Type B pancreatic cell (in vitro differentiated cells): ENCODE data around the gene CENPP. TPM values are rescaled to one million over a fixed set of nuclear protein-coding genes. Genes with fewer than 3 reads are reported as not detected.

Experiments
- DNase-seq: peaks from one replicate; pipeline ENCODE4 v3.0.0; 2021; ENCODE audit warnings: mixed read lengths; ENCODE audit not compliant: unreplicated experiment; ENCODE audit errors: extremely low spot score
- H3K27ac Mint-ChIP-seq: 2 replicates; pipeline ENCODE4 v1.8.0; 2021; ENCODE audit warnings: mild to moderate bottlenecking, mixed read lengths
- H3K27me3 Mint-ChIP-seq: 2 replicates; pipeline ENCODE4 v1.8.0; 2021; ENCODE audit warnings: mixed read lengths
- H3K36me3 Mint-ChIP-seq: 2 replicates; pipeline ENCODE4 v1.8.0; 2021; ENCODE audit warnings: mixed read lengths
- H3K4me1 Mint-ChIP-seq: one replicate; pipeline ENCODE4 v1.8.0; 2021; ENCODE audit warnings: mixed read lengths; ENCODE audit not compliant: unreplicated experiment
- H3K4me3 Mint-ChIP-seq: 2 replicates; pipeline ENCODE4 v1.8.0; 2021; ENCODE audit warnings: mild to moderate bottlenecking, mixed read lengths
- H3K9me3 Mint-ChIP-seq: 2 replicates; pipeline ENCODE4 v1.8.0; 2021; ENCODE audit warnings: mixed read lengths
- CTCF ChIP-seq: fragments of 200-600 bp; sonication (generic); conservative IDR thresholded peaks from 2 replicates; pipeline ENCODE4 v1.5.0; 2021; ENCODE audit warnings: antibody characterized with exemption, mild to moderate bottlenecking
- total RNA-seq: library from RNA; stranded (reverse); gene quantifications from 2 replicates; pipeline ENCODE4 v1.2.1, GENCODE V29; 2021; ENCODE audit warnings: low replicate concordance

Gene CENPP
- total RNA-seq, 1 donor from 2014 or later, result 7.6 TPM

GRCh38 chr9:92550765-92551164, 225.0 kb downstream of the CENPP start:
- Mint-ChIP-seq H3K9me3 (no peaks in the 10 kb centered on the region), H3K4me1 (no peaks in the 10 kb centered on the region), H3K36me3 (no peaks in the 10 kb centered on the region), H3K4me3 (no peak overlapping the region), H3K27me3 (no peaks in the 10 kb centered on the region), H3K27ac (no peak overlapping the region)
- no peak for DNase-seq
- TF ChIP-seq CTCF, result no peak

DNA sequence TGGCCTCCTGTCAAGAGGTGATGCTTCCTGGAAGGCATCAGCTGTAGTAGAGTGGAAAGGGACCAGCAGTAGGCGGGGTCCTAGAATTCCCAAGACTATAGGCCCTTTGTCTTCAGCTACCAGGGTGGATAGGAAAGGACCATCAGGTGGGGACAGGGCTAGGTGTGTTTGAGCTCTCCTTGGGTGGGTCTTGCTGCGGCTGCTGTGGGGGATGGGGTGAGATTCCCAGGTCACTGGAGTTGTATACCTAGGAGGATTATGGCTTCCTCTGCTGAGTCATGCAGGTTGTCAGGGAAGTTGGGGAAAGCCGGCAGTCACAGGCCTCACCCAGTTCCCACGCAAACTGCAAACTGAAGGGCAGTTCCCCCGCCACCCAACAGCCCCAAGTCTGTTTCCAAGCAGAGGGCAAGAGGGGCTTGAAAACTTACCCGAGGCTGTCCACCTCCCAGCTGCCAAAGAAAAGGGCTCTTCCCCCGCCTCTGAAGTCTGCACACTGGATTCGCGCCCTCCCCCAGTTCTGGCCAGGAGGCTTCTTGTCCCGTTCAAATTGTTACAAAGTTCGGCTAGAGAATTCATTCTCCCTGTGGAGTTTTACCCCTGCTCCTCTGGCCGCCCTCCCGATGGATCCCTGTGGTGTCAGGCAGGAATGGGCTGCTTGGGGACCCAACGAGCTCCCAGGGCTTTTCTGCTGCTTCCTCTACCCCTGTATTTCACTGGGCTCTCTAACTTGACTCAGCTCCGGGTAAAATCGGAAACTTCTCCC, 233.0 kb downstream of the CENPP start:
- no peak for DNase-seq
- Mint-ChIP-seq H3K4me1 (peaks cover 8% of the 10 kb centered on the region), H3K4me3 (no peak overlapping the region), H3K9me3 (no peaks in the 10 kb centered on the region), H3K36me3 (no peaks in the 10 kb centered on the region), H3K27ac (no peak overlapping the region), H3K27me3 (no peaks in the 10 kb centered on the region)
- TF ChIP-seq CTCF, result no peak

DNA sequence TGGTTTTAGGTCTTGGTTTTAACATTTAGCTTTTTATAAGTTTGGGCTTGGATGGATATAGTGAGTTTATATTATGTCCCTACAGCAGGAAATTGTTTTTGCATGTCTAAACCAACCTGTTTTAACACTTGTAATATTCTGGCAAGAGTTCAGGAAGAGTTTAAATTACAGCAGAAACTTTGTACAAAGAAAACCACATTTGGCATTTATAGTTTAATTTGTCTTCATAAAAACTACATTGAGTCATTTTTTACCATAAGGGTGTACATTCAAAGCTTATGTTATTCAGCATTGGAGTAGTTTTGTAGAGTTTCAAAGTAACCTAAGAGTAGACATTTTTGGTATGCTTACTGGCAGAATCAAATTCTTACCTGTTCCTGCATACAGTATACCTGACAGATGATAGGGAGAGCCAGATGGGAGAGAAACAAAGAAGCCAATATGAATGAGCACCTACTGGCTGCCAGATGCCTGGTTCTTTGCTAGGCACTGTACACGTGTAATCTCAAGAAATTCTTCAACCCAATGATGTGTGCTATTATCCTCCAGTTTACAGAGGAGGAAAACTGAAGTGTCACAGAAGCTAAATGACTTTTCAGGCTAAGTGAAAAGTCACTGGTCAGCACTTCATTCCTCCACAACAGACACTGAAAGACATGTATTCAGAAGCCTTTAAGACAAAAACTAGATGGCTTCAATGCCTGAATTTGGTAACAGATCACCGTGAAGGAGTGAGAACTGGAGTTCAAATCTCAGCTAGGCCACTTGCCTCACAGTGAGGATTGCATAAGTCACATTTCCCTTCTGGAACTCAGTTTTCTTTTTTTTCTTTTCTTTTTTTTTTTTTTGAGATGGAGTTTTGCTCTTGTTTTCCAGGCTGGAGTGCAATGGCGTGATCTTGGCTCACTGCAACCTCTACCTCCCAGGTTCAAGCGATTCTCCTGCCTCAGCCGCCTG, 235.9 kb downstream of the CENPP start:
- peaks cover 8% of the 10 kb centered on the region for H3K4me1 Mint-ChIP-seq
- TF ChIP-seq CTCF, result no peak
- no peaks in the 10 kb centered on the region for H3K27me3 Mint-ChIP-seq
- no peak overlapping the region for H3K4me3 Mint-ChIP-seq
- no peak overlapping the region for H3K27ac Mint-ChIP-seq
- H3K36me3 Mint-ChIP-seq, result no peaks in the 10 kb centered on the region
- DNase-seq, result no peak
- no peaks in the 10 kb centered on the region for H3K9me3 Mint-ChIP-seq

DNA sequence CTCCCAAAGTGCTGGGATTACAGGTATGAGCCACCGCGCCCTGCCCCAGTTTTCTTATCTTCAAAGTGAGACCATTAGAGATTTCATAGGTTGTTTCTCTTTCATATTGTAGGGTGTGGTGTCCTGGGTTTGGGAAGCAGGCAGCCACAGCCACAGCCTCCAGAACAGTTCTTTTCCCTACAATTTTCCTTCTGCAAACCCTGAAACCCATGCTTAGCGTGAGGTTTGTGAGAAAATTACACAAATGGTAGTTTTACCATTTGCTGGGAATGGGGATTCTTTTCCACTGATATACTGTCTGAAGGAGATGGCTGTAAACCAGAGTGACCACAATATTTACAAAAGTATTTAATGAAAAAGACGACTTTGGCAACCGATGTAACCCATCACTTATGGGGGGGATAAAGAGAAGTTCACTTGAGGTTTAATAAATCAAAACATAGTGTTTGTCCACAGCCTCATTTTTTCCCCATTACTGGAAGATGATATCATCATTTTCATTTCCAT, 236.8 kb downstream of the CENPP start:
- H3K27me3 Mint-ChIP-seq, result no peaks in the 10 kb centered on the region
- peaks cover 8% of the 10 kb centered on the region for H3K4me1 Mint-ChIP-seq
- no peak for DNase-seq
- no peak overlapping the region for H3K4me3 Mint-ChIP-seq
- TF ChIP-seq CTCF, result no peak
- no peaks in the 10 kb centered on the region for H3K9me3 Mint-ChIP-seq
- no peak overlapping the region for H3K27ac Mint-ChIP-seq
- no peaks in the 10 kb centered on the region for H3K36me3 Mint-ChIP-seq

- H3K9me3 Mint-ChIP-seq, result no peaks in the 10 kb centered on the region
- no peaks in the 10 kb centered on the region for H3K36me3 Mint-ChIP-seq
- H3K27me3 Mint-ChIP-seq, result no peaks in the 10 kb centered on the region
- no peak for DNase-seq
- no peak overlapping the region for H3K27ac Mint-ChIP-seq
- no peak for TF ChIP-seq CTCF
- H3K4me1 Mint-ChIP-seq, result peaks cover 8% of the 10 kb centered on the region
- no peak overlapping the region for H3K4me3 Mint-ChIP-seq
Observed at GRCh38 chr9:92563116-92564100, 237.7 kb downstream of the CENPP start.
